Activated T-helper 1 cell treated with anti-CD3 and anti-CD28 coated beads, Interleukin-12 subunit alpha, Interleukin-12 subunit beta, Interleukin-2, Interleukin-4 antibody, amounts not matched to agents 30 ng/mL and 10 ng/mL and 1 ng/mL, durations not matched to agents 14 hours and 24 hours and 36 hours (primary cell): Measurements from ENCODE around the gene COL15A1. TPM values are rescaled to one million over a fixed set of nuclear protein-coding genes. Genes with fewer than 3 reads are reported as not detected.

ENCODE experiments used
- DNase-seq: peaks from one replicate; pipeline ENCODE4 v3.0.0; 2021; ENCODE audit warnings: low spot score
- H3K27ac Mint-ChIP-seq: one replicate; pipeline ENCODE4 v1.8.0; 2021; ENCODE audit warnings: mild to moderate bottlenecking, mixed read lengths
- H3K27me3 Mint-ChIP-seq: one replicate; pipeline ENCODE4 v1.8.0; 2022; ENCODE audit warnings: mild to moderate bottlenecking, moderate library complexity, mixed read lengths; ENCODE audit not compliant: insufficient read depth
- H3K36me3 Mint-ChIP-seq: one replicate; pipeline ENCODE4 v1.8.0; 2021; ENCODE audit warnings: low read depth, mixed read lengths
- H3K4me1 Mint-ChIP-seq: one replicate; pipeline ENCODE4 v1.8.0; 2021; ENCODE audit warnings: low read depth, mixed read lengths
- H3K4me3 Mint-ChIP-seq: one replicate; pipeline ENCODE4 v1.8.0; 2021; ENCODE audit warnings: mild to moderate bottlenecking, moderate library complexity, mixed read lengths
- H3K9me3 Mint-ChIP-seq: one replicate; pipeline ENCODE4 v1.8.0; 2021; ENCODE audit warnings: mixed read lengths
- intact Hi-C: fragments of 100-400 bp; cut with micrococcal nuclease; formaldehyde crosslinking; loops from one replicate; pipeline ENCODE4 v1.15.1; 2024
- total RNA-seq: library from RNA; stranded (reverse); gene quantifications from 2 replicates; pipeline ENCODE4 v1.2.3, GENCODE V29; 2022

COL15A1 gene
- total RNA-seq, 1 donor from 2014 or later = 0.05 TPM

DNA sequence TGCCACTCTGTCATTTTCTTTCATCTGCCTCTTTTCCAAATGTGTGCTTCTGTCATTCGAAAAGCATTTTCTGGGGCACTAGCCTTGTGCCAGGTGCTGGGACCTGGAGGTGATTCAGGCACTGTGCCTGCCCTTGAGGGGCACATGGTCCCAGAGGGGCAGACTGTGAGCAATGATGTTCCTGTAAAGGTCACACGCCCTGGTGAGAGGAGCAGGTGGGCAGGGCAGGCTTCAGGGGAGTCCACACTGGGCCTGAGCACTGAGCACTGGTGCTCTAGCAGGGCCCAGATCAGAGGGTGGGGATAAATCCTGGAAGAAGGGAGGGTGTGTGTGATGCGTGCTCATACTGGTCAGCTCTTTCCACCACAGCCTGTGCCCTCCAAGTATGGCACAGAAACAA, 77.8 kb downstream of the COL15A1 start:
- Mint-ChIP-seq H3K36me3 (peaks cover 1% of the 10 kb centered on the region), H3K9me3 (no peaks in the 10 kb centered on the region), H3K4me1 (peaks cover 14% of the 10 kb centered on the region), H3K27ac (no peak overlapping the region), H3K4me3 (no peak overlapping the region), H3K27me3 (peaks cover 4% of the 10 kb centered on the region)
- no peak for DNase-seq
- intact Hi-C loops = no loop called here

DNA sequence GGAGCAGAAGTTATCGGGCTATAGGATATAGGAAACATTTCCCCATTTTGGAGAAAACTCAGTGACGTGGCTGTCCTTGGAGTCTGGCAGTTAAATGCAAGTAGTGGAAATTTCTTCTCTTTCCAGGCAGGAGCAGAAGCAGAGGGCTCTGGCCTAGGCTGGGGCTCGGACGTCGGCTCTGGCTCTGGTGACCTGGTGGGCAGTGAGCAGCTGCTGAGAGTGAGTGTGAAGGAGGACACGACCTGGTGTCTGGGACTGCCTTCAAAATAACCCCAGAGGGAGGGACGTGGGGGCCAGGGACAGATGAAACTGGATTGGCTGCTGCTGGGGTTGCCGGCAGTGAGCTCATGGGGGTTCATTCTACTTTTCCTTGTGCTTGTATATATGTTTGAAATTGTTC, 79.5 kb downstream of the COL15A1 start:
- Mint-ChIP-seq H3K4me3 (no peak overlapping the region), H3K27me3 (peaks cover 4% of the 10 kb centered on the region), H3K36me3 (peaks cover 3% of the 10 kb centered on the region), H3K27ac (no peak overlapping the region), H3K9me3 (no peaks in the 10 kb centered on the region), H3K4me1 (peaks cover 31% of the 10 kb centered on the region)
- intact Hi-C loops = no loop called here
- DNase-seq = no peak

DNA sequence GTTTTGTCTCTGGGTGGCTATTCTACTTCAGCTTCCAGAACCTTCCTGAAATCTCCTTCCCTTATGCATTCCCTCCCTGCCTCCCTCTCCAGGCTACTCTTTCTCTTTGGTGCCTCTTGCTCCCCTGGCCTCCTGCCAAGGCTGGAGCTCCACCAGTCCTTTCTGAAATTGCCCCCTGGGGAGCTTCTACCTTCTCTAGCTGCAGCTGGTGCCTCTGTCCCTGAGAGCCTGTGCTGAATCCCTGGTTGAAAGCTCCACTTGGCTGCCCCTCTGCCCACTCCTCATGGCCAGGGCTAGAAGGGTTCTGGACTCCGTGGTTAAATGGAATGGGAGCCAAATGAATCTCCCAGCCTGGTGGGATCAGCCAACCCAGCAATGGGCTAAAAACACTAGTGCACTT, 80.1 kb downstream of the COL15A1 start:
- Mint-ChIP-seq H3K9me3 (no peaks in the 10 kb centered on the region), H3K4me3 (no peak overlapping the region), H3K4me1 (peaks cover 31% of the 10 kb centered on the region), H3K27me3 (peaks cover 4% of the 10 kb centered on the region), H3K27ac (no peak overlapping the region), H3K36me3 (peaks cover 3% of the 10 kb centered on the region)
- no peak for DNase-seq
- intact Hi-C loops = no loop called here

DNA sequence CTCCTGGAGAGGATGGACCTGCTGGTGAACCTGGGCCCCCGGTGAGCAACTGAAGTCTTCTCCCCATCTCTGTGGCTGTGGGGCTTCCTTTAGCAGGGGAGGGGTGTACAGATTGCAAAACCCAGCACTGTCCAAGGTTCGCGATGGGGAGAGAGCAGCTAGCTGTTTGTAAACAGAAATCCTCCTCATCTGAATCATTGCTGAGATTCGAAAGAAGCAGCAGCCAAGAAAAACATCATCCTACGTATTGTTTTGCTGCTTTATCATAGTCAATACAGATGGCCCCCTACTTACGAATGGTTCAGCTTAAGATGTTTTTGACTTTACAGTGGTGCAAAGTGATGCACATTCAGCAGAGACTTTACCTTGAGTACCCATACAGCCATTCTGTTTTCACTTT, 81.3 kb downstream of the COL15A1 start:
- DNase-seq = no peak
- no peak overlapping the region for H3K27ac Mint-ChIP-seq
- H3K36me3 Mint-ChIP-seq = peaks cover 3% of the 10 kb centered on the region
- H3K4me3 Mint-ChIP-seq = no peak overlapping the region
- intact Hi-C loops = no loop called here
- H3K27me3 Mint-ChIP-seq = peaks cover 4% of the 10 kb centered on the region
- H3K4me1 Mint-ChIP-seq = peaks cover 33% of the 10 kb centered on the region
- no peaks in the 10 kb centered on the region for H3K9me3 Mint-ChIP-seq

DNA sequence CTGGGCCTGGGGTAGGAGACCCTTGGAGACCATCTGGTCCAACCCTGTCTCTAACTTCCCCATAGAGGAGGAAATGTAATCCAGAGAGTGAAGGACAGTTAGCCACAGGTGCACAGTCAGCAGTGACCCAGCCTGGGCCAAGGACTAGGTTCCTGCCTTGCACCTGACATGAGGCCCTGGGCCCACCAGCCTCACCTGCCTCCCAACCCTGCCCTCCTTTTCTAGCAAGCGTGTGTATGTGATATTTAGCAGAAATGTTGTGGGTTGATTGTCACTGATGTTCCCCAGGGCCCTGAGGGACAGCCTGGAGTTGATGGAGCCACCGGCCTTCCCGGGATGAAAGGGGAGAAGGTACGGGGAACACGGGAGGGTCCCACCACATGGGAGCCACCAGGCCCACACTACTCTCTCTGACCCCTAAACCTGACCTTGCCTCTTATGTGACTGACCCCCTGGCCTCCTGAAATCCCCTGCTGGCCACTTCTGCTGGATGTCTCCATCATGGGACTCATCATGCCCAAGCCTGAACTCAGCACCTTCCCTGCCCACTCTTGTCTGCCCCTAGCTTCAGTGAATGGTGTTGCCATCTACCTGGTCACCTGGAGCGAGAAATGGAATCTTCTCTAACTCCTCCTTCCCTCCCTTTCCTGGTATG, 82.0 kb downstream of the COL15A1 start:
- no peaks in the 10 kb centered on the region for H3K9me3 Mint-ChIP-seq
- no peak overlapping the region for H3K27ac Mint-ChIP-seq
- peaks cover 39% of the 10 kb centered on the region for H3K4me1 Mint-ChIP-seq
- DNase-seq = no peak
- H3K36me3 Mint-ChIP-seq = peaks cover 5% of the 10 kb centered on the region
- intact Hi-C loops = no loop called here
- H3K27me3 Mint-ChIP-seq = peaks cover 4% of the 10 kb centered on the region
- no peak overlapping the region for H3K4me3 Mint-ChIP-seq

DNA sequence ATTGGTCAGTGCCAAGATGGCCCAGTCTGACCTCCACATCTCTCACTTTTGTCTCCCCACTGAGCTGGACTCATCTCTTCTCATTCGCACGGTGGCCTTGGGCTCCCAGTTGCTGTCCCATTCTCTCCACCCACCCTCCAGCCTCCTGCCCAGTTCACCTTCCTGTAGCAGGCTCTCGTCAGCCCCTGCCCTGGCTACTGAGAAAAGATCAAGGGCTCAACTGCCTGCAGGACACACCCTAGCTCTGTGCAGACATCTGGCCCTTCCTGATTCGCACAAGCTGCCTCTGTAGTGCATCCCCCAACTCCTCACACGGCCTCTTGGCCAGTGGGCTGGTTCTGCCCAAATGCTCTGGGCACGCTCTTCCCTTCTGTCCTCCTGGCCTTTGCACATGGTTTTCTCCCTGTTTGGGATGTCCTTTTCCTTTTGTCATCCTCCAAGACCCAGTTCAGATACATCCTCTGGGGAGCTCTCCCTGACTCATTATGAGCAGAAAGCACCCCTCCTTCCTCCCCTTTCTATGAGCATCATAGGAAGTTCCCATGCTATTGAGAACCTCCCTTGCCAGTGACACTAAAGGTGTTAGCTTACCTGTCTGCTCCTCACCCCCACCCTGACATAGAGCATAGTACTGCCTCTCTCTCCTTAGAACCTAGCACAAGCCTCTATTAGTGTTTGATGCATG, 82.7 kb downstream of the COL15A1 start:
- peaks cover 37% of the 10 kb centered on the region for H3K4me1 Mint-ChIP-seq
- DNase-seq = no peak
- intact Hi-C loops = no loop called here
- no peak overlapping the region for H3K4me3 Mint-ChIP-seq
- H3K36me3 Mint-ChIP-seq = peaks cover 5% of the 10 kb centered on the region
- peaks cover 4% of the 10 kb centered on the region for H3K27me3 Mint-ChIP-seq
- no peaks in the 10 kb centered on the region for H3K9me3 Mint-ChIP-seq
- H3K27ac Mint-ChIP-seq = no peak overlapping the region

DNA sequence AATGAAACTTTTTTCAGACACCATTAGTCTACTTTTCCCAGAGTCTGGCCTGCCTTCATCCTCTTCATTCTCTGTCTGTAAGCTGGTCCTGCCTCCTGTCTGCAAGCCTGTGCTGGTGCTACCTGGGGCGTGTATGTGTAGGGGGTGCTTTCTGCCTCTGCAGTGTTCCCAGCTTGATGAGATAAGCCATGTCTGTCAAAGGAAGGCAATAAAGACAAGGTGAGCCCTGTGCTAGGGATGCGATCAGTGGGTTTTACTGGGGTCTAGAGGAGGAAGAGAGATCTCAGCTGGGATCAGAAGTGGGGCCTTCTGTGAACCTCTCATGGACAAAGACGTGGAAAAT, 83.2 kb downstream of the COL15A1 start:
- intact Hi-C loops = no loop called here
- Mint-ChIP-seq H3K4me3 (no peak overlapping the region), H3K27me3 (peaks cover 4% of the 10 kb centered on the region), H3K9me3 (no peaks in the 10 kb centered on the region), H3K4me1 (peaks cover 35% of the 10 kb centered on the region), H3K27ac (peak overlapping the region; percentile 58), H3K36me3 (peaks cover 5% of the 10 kb centered on the region)
- DNase-seq = no peak

DNA sequence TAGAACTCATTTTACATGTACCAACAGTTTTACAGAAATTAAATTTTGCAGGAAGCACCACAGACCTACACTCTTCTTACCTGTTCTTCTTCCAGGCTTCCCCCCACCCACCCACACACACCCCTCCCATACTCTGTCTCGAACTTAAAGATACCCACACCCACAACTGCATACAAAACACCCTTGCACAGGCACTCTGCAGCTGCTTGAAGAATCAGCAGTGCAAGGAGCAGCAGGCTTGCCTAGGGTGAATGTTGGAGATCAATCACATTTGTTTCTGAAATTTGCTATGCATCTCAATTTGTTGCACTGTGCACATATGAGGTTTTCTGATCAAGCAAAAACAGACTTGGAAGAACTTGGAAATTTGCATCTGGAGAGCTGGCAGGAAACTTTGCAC, 83.7 kb downstream of the COL15A1 start:
- Mint-ChIP-seq H3K27me3 (peaks cover 4% of the 10 kb centered on the region), H3K4me1 (peaks cover 35% of the 10 kb centered on the region), H3K27ac (peak overlapping the region; percentile 58), H3K36me3 (peaks cover 5% of the 10 kb centered on the region), H3K4me3 (no peak overlapping the region), H3K9me3 (no peaks in the 10 kb centered on the region)
- intact Hi-C loops = no loop called here
- no peak for DNase-seq

DNA sequence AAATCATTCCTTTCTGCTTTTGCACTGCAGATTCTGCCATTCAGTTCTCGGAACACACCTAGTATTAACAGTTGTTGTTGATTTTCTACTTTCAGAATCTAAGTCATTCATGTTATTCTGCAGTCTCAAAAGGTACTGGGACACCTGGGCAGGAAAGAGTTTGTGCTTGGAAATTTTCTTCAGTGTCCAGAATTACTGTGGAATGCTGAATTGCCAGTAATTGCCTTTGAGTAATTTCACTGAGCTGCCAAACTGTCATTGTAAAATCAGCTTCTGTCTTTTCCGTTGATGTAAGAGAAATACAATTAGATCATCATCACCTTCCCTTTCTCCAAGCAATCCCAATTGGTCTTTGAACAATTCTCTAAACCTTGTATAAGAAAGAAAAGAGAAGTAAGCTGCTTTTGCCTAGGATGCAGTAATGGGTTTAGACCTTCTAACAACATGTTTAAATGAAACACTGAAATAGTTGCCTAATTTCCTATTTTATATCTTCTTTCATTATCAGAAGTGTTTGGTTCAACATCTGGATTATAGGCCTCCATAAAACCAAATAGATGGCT, 85.5 kb downstream of the COL15A1 start:
- Mint-ChIP-seq H3K9me3 (no peaks in the 10 kb centered on the region), H3K4me3 (no peak overlapping the region), H3K4me1 (peaks cover 46% of the 10 kb centered on the region), H3K36me3 (peaks cover 5% of the 10 kb centered on the region), H3K27ac (no peak overlapping the region), H3K27me3 (peaks cover 5% of the 10 kb centered on the region)
- no peak for DNase-seq
- intact Hi-C loops = no loop called here

DNA sequence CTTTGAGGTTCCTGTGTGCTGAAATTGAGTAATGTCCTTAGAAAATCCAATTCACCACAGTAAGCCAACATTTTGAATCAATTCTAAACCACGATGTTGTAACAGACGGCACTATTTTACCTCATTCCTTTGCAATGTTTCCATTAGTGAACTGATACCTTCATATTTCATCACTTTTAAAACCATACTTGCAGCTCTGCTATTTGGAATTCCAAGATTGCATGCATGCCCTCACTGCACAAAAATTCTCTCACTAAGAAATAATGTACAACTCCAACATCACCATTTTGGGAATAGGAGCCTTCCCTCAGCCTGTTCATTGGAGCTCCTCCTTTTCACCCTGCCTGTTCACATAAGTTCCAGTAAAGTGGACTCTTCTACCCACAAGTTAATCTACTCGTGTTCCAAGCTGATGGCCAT, 86.4 kb downstream of the COL15A1 start:
- Mint-ChIP-seq H3K27me3 (peaks cover 5% of the 10 kb centered on the region), H3K36me3 (peaks cover 5% of the 10 kb centered on the region), H3K4me1 (peaks cover 48% of the 10 kb centered on the region), H3K9me3 (no peaks in the 10 kb centered on the region), H3K4me3 (no peak overlapping the region), H3K27ac (no peak overlapping the region)
- intact Hi-C loops = no loop called here
- DNase-seq = no peak

DNA sequence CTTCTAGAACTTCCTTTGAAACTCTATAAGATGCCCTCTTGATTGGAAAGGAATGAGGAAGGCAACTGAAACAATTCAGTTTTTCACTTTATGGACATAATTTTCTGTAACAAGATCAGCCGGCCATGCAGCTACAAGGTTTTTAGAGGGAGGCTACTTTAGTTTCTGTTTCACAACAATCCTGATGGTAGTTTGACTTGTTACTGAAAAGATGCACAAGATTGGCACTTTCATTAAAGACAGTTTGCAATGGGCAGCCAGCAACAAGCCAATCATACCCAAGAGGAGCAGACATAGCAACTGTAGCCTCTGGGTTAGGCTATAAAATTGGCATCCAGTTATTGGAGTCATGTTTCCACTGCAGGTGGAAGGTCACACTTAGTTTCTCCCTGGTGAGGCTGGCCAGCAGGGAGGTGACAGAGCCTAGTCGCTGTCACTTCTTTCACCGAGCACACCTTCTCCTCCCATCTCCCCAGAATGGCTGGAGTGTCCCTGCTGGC, 87.0 kb downstream of the COL15A1 start:
- Mint-ChIP-seq H3K9me3 (no peaks in the 10 kb centered on the region), H3K27ac (no peak overlapping the region), H3K27me3 (peaks cover 5% of the 10 kb centered on the region), H3K4me3 (no peak overlapping the region), H3K4me1 (peaks cover 53% of the 10 kb centered on the region), H3K36me3 (peaks cover 5% of the 10 kb centered on the region)
- intact Hi-C loops = no loop called here
- no peak for DNase-seq

DNA sequence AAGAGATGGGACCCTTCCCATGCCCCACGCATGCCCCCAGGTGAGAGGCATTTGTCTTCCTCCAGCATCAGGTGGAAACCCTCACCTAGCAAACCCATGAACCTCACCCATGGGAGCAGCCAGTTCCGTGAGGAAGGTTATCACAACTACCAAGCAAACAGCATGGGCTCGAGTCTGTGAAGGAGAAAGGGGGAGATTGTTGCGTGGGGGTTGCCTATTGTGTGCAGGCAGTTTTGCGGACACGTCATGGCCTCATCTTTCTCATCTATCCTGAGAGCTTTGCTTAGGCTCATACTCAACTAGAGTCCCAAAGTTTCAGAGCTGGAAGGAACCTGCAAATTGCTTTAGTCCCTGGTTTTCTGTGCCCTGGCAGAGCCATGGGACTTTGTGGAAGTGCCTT, 87.6 kb downstream of the COL15A1 start:
- peaks cover 51% of the 10 kb centered on the region for H3K4me1 Mint-ChIP-seq
- intact Hi-C loops = no loop called here
- H3K36me3 Mint-ChIP-seq = peaks cover 5% of the 10 kb centered on the region
- no peak overlapping the region for H3K4me3 Mint-ChIP-seq
- peaks cover 5% of the 10 kb centered on the region for H3K27me3 Mint-ChIP-seq
- no peak for DNase-seq
- H3K9me3 Mint-ChIP-seq = no peaks in the 10 kb centered on the region
- no peak overlapping the region for H3K27ac Mint-ChIP-seq

DNA sequence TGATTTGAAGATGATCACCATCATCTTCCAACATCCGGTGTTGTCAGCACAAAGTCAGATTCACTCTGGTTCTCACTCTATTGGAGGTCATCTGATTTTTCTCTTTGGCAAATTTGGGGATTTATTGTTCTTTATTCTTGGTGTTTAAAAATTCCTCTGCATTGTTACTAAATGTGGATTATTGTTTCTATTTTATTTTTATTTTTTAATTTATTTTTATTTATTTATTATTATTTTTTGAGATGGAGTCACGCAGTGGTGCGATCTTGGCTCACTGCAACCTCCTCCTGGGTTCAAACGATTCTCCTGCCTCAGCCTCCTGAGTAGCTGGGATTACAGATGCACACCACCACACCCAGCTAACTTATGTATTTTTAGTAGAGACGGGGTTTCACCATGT, 88.3 kb downstream of the COL15A1 start:
- H3K4me1 Mint-ChIP-seq = peaks cover 44% of the 10 kb centered on the region
- peaks cover 2% of the 10 kb centered on the region for H3K36me3 Mint-ChIP-seq
- H3K4me3 Mint-ChIP-seq = no peak overlapping the region
- H3K27me3 Mint-ChIP-seq = peaks cover 5% of the 10 kb centered on the region
- no peaks in the 10 kb centered on the region for H3K9me3 Mint-ChIP-seq
- no peak overlapping the region for H3K27ac Mint-ChIP-seq
- intact Hi-C loops = no loop called here
- no peak for DNase-seq
